A673 (cell line): ENCODE results near the gene OR51A7. TPM values are rescaled to one million over a fixed set of nuclear protein-coding genes. Genes with fewer than 3 reads are reported as not detected.

Source experiments
- BruUV-seq: library from RNA; stranded (reverse); fragments of 400-500 nt; replicated peaks from 2 replicates; lab custom pipeline; 2021; lab: Mats Ljungman, UMichigan
- CTCF ChIA-PET: fragments of 300-600 bp; sonication (Branson Sonifier 250); formaldehyde crosslinking; loops from one replicate; lab custom pipeline; 2022; ENCODE audit warnings: antibody characterized with exemption; lab: Charles Lee
- POLR2A ChIA-PET: fragments of 300-600 bp; sonication (Branson Sonifier 250); formaldehyde crosslinking; loops from one replicate; lab custom pipeline; 2022; ENCODE audit warnings: antibody characterized with exemption; ENCODE audit not compliant: low non-redundant PET; lab: Charles Lee
- DNase-seq: peaks from one replicate; pipeline ENCODE4 v3.0.0-alpha.2; 2015; ENCODE audit warnings: low spot score
- H3K27ac ChIP-seq: fragments of 200-600 bp; sonication (generic); 2 replicates; pipeline ENCODE4 v1.5.1; 2016; ENCODE audit warnings: mixed run types, low read depth, mild to moderate bottlenecking, mixed read lengths, antibody characterized with exemption, low read length; ENCODE audit not compliant: poor library complexity, severe bottlenecking
- H3K27me3 ChIP-seq: fragments of 200-600 bp; sonication (generic); replicated peaks from 2 replicates; pipeline ENCODE4 v1.6.1; 2017; ENCODE audit warnings: mixed run types, low read depth, mild to moderate bottlenecking, mixed read lengths, antibody characterized with exemption, low read length; ENCODE audit not compliant: insufficient read depth, poor library complexity
- H3K36me3 ChIP-seq: fragments of 200-600 bp; sonication (generic); 2 replicates; pipeline ENCODE4 v1.6.1; 2016; ENCODE audit warnings: mixed run types, mild to moderate bottlenecking, mixed read lengths, antibody characterized with exemption, low read length; ENCODE audit not compliant: insufficient read depth, poor library complexity, severe bottlenecking
- H3K4me1 ChIP-seq: fragments of 200-600 bp; sonication (generic); 2 replicates; pipeline ENCODE4 v1.6.1; 2017; ENCODE audit warnings: mixed run types, mild to moderate bottlenecking, mixed read lengths, antibody characterized with exemption, low read length; ENCODE audit not compliant: insufficient read depth, poor library complexity, severe bottlenecking
- H3K4me3 ChIP-seq: fragments of 200-600 bp; sonication (generic); 2 replicates; pipeline ENCODE4 v1.5.1; 2016; ENCODE audit warnings: low read depth, mixed run types, mild to moderate bottlenecking, mixed read lengths, low read length; ENCODE audit not compliant: poor library complexity, severe bottlenecking
- H3K9me3 ChIP-seq: fragments of 200-600 bp; sonication (generic); 2 replicates; pipeline ENCODE4 v1.6.1; 2016; ENCODE audit warnings: mixed run types, low read depth, mild to moderate bottlenecking, mixed read lengths, antibody characterized with exemption, low read length; ENCODE audit not compliant: poor library complexity, severe bottlenecking
- EZH2 ChIP-seq: fragments of 200-600 bp; sonication (generic); IDR thresholded peaks from 2 replicates; pipeline ENCODE4 v1.6.1; 2017; ENCODE audit warnings: borderline replicate concordance, low read depth, mild to moderate bottlenecking, mixed read lengths, antibody characterized with exemption, low read length; ENCODE audit not compliant: poor library complexity, severe bottlenecking
- intact Hi-C: fragments of 100-400 bp; cut with micrococcal nuclease; formaldehyde crosslinking; loops from one replicate; pipeline ENCODE4 v1.10.0; 2022; ENCODE audit not compliant: unreplicated experiment
- total RNA-seq: library from RNA; stranded (reverse); gene quantifications from 2 replicates; pipeline ENCODE4 v1.2.3, GENCODE V29; 2021
- TF ChIP-seq, protein P1 (sequence below): fragments of 300-800, 200-600 bp; sonication (generic); conservative IDR thresholded peaks from 2 replicates; pipeline ENCODE4 v1.5.1; 2017; ENCODE audit warnings: low read depth, mild to moderate bottlenecking, antibody characterized with exemption, low read length, moderate library complexity, mixed read lengths

OR51A7 gene
- total RNA-seq, 1 experiment from 2014 or later, result not detected

- ChIA-PET POLR2A (no interaction called here), CTCF (no interaction called here)
- H3K4me1 ChIP-seq, result no peaks in the 10 kb centered on the region
- intact Hi-C loops, result no loop called here
- BruUV-seq, result no TSS peak
- no peak overlapping the region for H3K4me3 ChIP-seq
- TF ChIP-seq, protein P1, sequence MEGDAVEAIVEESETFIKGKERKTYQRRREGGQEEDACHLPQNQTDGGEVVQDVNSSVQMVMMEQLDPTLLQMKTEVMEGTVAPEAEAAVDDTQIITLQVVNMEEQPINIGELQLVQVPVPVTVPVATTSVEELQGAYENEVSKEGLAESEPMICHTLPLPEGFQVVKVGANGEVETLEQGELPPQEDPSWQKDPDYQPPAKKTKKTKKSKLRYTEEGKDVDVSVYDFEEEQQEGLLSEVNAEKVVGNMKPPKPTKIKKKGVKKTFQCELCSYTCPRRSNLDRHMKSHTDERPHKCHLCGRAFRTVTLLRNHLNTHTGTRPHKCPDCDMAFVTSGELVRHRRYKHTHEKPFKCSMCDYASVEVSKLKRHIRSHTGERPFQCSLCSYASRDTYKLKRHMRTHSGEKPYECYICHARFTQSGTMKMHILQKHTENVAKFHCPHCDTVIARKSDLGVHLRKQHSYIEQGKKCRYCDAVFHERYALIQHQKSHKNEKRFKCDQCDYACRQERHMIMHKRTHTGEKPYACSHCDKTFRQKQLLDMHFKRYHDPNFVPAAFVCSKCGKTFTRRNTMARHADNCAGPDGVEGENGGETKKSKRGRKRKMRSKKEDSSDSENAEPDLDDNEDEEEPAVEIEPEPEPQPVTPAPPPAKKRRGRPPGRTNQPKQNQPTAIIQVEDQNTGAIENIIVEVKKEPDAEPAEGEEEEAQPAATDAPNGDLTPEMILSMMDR, result no peak
- no peak for TF ChIP-seq EZH2
- H3K9me3 ChIP-seq, result no peaks in the 10 kb centered on the region
- no peaks in the 10 kb centered on the region for H3K36me3 ChIP-seq
- no peak overlapping the region for H3K27ac ChIP-seq
- H3K27me3 ChIP-seq, result no peaks in the 10 kb centered on the region
- no peak for DNase-seq
Observed at GRCh38 chr11:4886186-4886585, 17.4 kb upstream of the OR51A7 start.

DNA sequence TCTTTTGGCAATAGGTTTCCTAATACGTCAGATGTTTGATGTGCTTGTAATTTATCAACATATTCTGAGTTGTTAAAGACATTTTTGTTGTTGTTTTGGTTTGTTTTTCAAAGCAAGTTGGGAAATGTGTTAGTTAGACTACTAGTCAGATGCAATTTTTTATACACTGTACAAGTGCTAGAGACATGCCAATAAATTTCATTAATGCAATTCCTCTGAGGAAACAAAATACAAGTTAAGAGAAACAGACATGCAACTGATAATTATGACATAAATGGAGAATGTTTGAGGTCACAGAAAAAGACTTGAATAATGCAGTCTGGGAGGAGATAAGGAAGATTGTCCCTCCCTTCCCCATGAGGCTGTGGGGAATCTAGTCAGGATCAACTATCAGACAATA, 16.0 kb upstream of the OR51A7 start:
- H3K27me3 ChIP-seq, result no peaks in the 10 kb centered on the region
- H3K36me3 ChIP-seq, result no peaks in the 10 kb centered on the region
- DNase-seq, result no peak
- no peaks in the 10 kb centered on the region for H3K9me3 ChIP-seq
- POLR2A ChIA-PET, result no interaction called here
- no peak for TF ChIP-seq EZH2
- TF ChIP-seq, protein P1, result no peak
- BruUV-seq, result no TSS peak
- H3K4me3 ChIP-seq, result no peak overlapping the region
- CTCF ChIA-PET, result no interaction called here
- intact Hi-C loops, result no loop called here
- no peak overlapping the region for H3K27ac ChIP-seq
- no peaks in the 10 kb centered on the region for H3K4me1 ChIP-seq

- TF ChIP-seq EZH2, result no peak
- TF ChIP-seq, protein P1, result no peak
- H3K4me3 ChIP-seq, result no peak overlapping the region
- BruUV-seq, result no TSS peak
- no peaks in the 10 kb centered on the region for H3K36me3 ChIP-seq
- no peaks in the 10 kb centered on the region for H3K9me3 ChIP-seq
- POLR2A ChIA-PET, result no interaction called here
- H3K27ac ChIP-seq, result no peak overlapping the region
- H3K4me1 ChIP-seq, result no peaks in the 10 kb centered on the region
- CTCF ChIA-PET, result no interaction called here
- H3K27me3 ChIP-seq, result no peaks in the 10 kb centered on the region
- intact Hi-C loops, result no loop called here
- no peak for DNase-seq
Observed at GRCh38 chr11:4890279-4890678, 13.3 kb upstream of the OR51A7 start.
